ENCODE measurements around the gene PHF10.

- TF ChIP-seq CTCF (IDR thresholded peaks at IDR 0.05), result no peak
- TF ChIP-seq POLR2A (IDR thresholded peaks at IDR 0.05), result no peak
These were observed 47.2 kb downstream of the PHF10 start for GRCh38 chr6:169677096-169677495.
